OCI-LY7 (cell line): ENCODE data around the gene MRPS17. TPM values are rescaled to one million over a fixed set of nuclear protein-coding genes. Genes with fewer than 3 reads are reported as not detected.

Experiments used
- BruUV-seq: library from RNA; stranded (reverse); fragments of 400-500 nt; replicated peaks from 2 replicates; lab custom pipeline; 2021; lab: Mats Ljungman, UMichigan
- CTCF ChIA-PET: fragments of 300-600 bp; sonication (Branson Sonifier 250); formaldehyde crosslinking; loops from one replicate; lab custom pipeline; 2022; ENCODE audit warnings: antibody characterized with exemption; ENCODE audit not compliant: unreplicated experiment; lab: Charles Lee
- POLR2A ChIA-PET: fragments of 300-600 bp; sonication (Branson Sonifier 250); formaldehyde crosslinking; loops from one replicate; lab custom pipeline; 2022; ENCODE audit warnings: antibody characterized with exemption; lab: Charles Lee
- DNase-seq: peaks from one replicate; pipeline ENCODE4 v3.0.0-alpha.2; 2015; ENCODE audit warnings: low spot score
- H2AFZ ChIP-seq: fragments of 200-600 bp; sonication (generic), shearing (Covaris generic); 2 replicates; pipeline ENCODE4 v1.6.1; 2014; ENCODE audit warnings: mild to moderate bottlenecking, antibody characterized with exemption, low read length, moderate library complexity
- H3K27ac ChIP-seq: fragments of 200-600 bp; sonication (generic); 2 replicates; pipeline ENCODE4 v1.5.1; 2014; ENCODE audit warnings: mixed run types, low read depth, mild to moderate bottlenecking, moderate library complexity, low read length, inconsistent platforms; ENCODE audit not compliant: poor library complexity, severe bottlenecking
- H3K36me3 ChIP-seq: fragments of 200-600 bp; sonication (generic); 2 replicates; pipeline ENCODE4 v1.6.1; 2014; ENCODE audit warnings: mild to moderate bottlenecking, antibody characterized with exemption, low read length, moderate library complexity, mixed read lengths; ENCODE audit not compliant: insufficient read depth
- H3K4me1 ChIP-seq: fragments of 200-600 bp; sonication (generic); 2 replicates; pipeline ENCODE4 v1.5.1; 2014; ENCODE audit warnings: mild to moderate bottlenecking, low read length; ENCODE audit not compliant: insufficient read depth, poor library complexity, severe bottlenecking
- H3K4me2 ChIP-seq: fragments of 200-600 bp; sonication (generic); 2 replicates; pipeline ENCODE4 v1.6.1; 2014; ENCODE audit warnings: mild to moderate bottlenecking, low read length
- H3K4me3 ChIP-seq: fragments of 200-600 bp; sonication (generic); 2 replicates; pipeline ENCODE4 v1.5.1; 2014; ENCODE audit warnings: mild to moderate bottlenecking, low read depth, low read length; ENCODE audit not compliant: poor library complexity, severe bottlenecking
- H3K79me2 ChIP-seq: fragments of 200-600 bp; sonication (generic); 2 replicates; pipeline ENCODE4 v1.6.1; 2016; ENCODE audit warnings: low read depth, mild to moderate bottlenecking, low read length, moderate library complexity, mixed read lengths; ENCODE audit not compliant: insufficient read depth
- H3K9me2 ChIP-seq: fragments of 200-600 bp; sonication (generic); 2 replicates; pipeline ENCODE4 v1.6.1; 2016; ENCODE audit warnings: mild to moderate bottlenecking, low read length, mixed read lengths; ENCODE audit not compliant: insufficient read depth
- H3K9me3 ChIP-seq: fragments of 200-600 bp; sonication (generic); 2 replicates; pipeline ENCODE4 v1.6.1; 2014; ENCODE audit warnings: mild to moderate bottlenecking, mixed run types, low read length, mixed read lengths
- H4K20me1 ChIP-seq: fragments of 200-600 bp; sonication (generic); 2 replicates; pipeline ENCODE4 v1.6.1; 2014; ENCODE audit warnings: mild to moderate bottlenecking, antibody characterized with exemption, low read length, moderate library complexity, mixed read lengths; ENCODE audit not compliant: insufficient read depth
- CTCF ChIP-seq: fragments of 200-600 bp; sonication (generic); conservative IDR thresholded peaks from 2 replicates; pipeline ENCODE4 v1.5.1; 2014; ENCODE audit warnings: mild to moderate bottlenecking, antibody characterized with exemption, low read length, moderate library complexity, mixed read lengths
- EZH2phosphoT487 ChIP-seq: fragments of 200-600 bp; sonication (generic); IDR thresholded peaks from 2 replicates; pipeline ENCODE4 v1.6.1; 2018; ENCODE audit warnings: low read depth, borderline replicate concordance, mild to moderate bottlenecking, mixed run types, antibody characterized with exemption, low read length, moderate library complexity, mixed read lengths
- intact Hi-C: fragments of 100-400 bp; cut with micrococcal nuclease; formaldehyde crosslinking; loops from one replicate; pipeline ENCODE4 v1.10.0; 2022; ENCODE audit not compliant: unreplicated experiment
- total RNA-seq, 2 experiments: library from RNA; depleted of rRNA in 1 of 2; stranded (reverse); fragments of >200 nt in 1 of 2; shearing (Covaris generic) in 1 of 2; gene quantifications; 2 replicates each; pipeline ENCODE4 v1.2.3, GENCODE V29; 2014 to 2022

The MRPS17 gene
- total RNA-seq, 2 experiments from 2014 or later: 23.2 to 27.8 TPM

GRCh38 chr7:55980266-55980665, 28.6 kb downstream of the MRPS17 start:
- intact Hi-C loops: no loop called here
- ChIA-PET CTCF (no interaction called here), POLR2A (interaction anchor here (0.7 kb wide), 1 partner anchor 154 kb away, joined by 4 read pairs; no protein-coding TSS in a partner anchor)
- DNase-seq: no peak
- peaks cover 76% of the 10 kb centered on the region for H3K36me3 ChIP-seq
- no peak overlapping the region for H3K27ac ChIP-seq
- H3K9me2 ChIP-seq: no peaks in the 10 kb centered on the region
- BruUV-seq: no TSS peak
- TF ChIP-seq EZH2phosphoT487: no peak
- no peak for TF ChIP-seq CTCF
- H3K79me2 ChIP-seq: no peaks in the 10 kb centered on the region
- H3K9me3 ChIP-seq: no peaks in the 10 kb centered on the region
- H3K4me2 ChIP-seq: no peak overlapping the region
- no peak overlapping the region for H3K4me3 ChIP-seq
- no peaks in the 10 kb centered on the region for H3K4me1 ChIP-seq
- no peak overlapping the region for H2AFZ ChIP-seq
- no peaks in the 10 kb centered on the region for H4K20me1 ChIP-seq

DNA sequence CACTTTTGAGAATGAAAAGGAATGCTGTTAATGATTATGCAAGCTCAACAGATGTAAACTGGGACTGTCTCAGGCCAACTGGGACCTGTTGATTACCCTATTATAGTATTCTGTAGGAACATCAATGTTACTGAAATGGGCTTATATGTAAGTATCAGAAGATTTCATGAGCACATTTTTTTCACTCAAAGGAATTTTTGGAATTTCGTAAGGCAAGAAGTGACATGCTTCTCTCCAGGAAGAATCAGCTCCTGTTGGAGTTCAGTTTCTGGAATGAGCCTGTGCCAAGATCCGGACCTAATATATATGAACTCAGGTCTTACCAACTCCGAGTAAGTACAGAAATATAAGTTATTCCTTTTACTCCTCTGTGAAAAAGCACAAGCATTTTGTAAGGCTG, 31.9 kb downstream of the MRPS17 start:
- H3K9me2 ChIP-seq: no peaks in the 10 kb centered on the region
- intact Hi-C loops: no loop called here
- no peak overlapping the region for H3K27ac ChIP-seq
- H2AFZ ChIP-seq: no peak overlapping the region
- H3K9me3 ChIP-seq: no peaks in the 10 kb centered on the region
- H3K4me3 ChIP-seq: no peak overlapping the region
- TF ChIP-seq CTCF (no peak), EZH2phosphoT487 (no peak)
- CTCF ChIA-PET: no interaction called here
- no peak overlapping the region for H3K4me2 ChIP-seq
- peaks cover 87% of the 10 kb centered on the region for H3K36me3 ChIP-seq
- H4K20me1 ChIP-seq: no peaks in the 10 kb centered on the region
- POLR2A ChIA-PET: interaction anchor here (0.6 to 1.2 kb wide), 2 partner anchors 11 to 87 kb away, joined by 3 read pairs; no protein-coding TSS in a partner anchor
- no peak for DNase-seq
- H3K4me1 ChIP-seq: no peaks in the 10 kb centered on the region
- H3K79me2 ChIP-seq: no peaks in the 10 kb centered on the region
- no TSS peak for BruUV-seq

GRCh38 chr7:55992346-55992745, 40.7 kb downstream of the MRPS17 start:
- Histone ChIP-seq H3K79me2 (no peaks in the 10 kb centered on the region), H2AFZ (no peak overlapping the region), H3K27ac (no peak overlapping the region), H3K9me2 (no peaks in the 10 kb centered on the region), H3K4me2 (no peak overlapping the region), H3K9me3 (no peaks in the 10 kb centered on the region), H3K36me3 (peaks cover 48% of the 10 kb centered on the region), H3K4me3 (no peak overlapping the region), H3K4me1 (no peaks in the 10 kb centered on the region), H4K20me1 (no peaks in the 10 kb centered on the region)
- no peak for TF ChIP-seq CTCF
- TF ChIP-seq EZH2phosphoT487: no peak
- intact Hi-C loops: no loop called here
- CTCF ChIA-PET: no interaction called here
- POLR2A ChIA-PET: no interaction called here
- no TSS peak for BruUV-seq
- no peak for DNase-seq
